ENCODE data around the gene STK38. TPM values are rescaled to one million over a fixed set of nuclear protein-coding genes. Genes with fewer than 3 reads are reported as not detected.

The STK38 gene
- total RNA-seq, 3 donors from 2014 or later: 14.2 to 16.6 (median 16.1) TPM

DNA sequence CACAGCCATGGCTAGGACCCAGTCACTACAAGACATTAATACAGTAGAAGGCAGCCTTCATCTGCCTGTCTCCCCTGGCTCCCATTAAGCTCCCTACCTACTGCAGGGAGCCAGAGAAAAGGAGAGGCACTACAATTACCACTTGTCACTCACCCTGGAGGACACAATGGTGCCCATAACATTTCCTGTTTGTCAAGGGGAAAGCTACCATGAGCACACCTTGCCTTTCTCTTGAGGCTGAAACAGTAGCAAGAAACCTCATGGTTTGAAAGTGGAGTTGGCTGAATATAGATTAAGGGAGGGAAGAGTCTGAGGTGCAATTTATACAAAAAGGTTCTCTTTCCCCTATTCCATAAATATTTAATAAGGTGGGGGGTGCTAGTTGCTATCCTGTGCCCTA is 27.9 kb downstream of the STK38 start:
- ATAC-seq (no peak), DNase-seq (no peak)
- Mint-ChIP-seq H3K4me1 (ENCODE audit: low read depth) (peaks cover 46% of the 10 kb centered on the region), H3K9me3 (no peaks in the 10 kb centered on the region), H3K36me3 (ENCODE audit: insufficient read depth) (peaks cover 39% of the 10 kb centered on the region), H3K4me3 (no peak overlapping the region), H3K27me3 (ENCODE audit: low read depth) (no peaks in the 10 kb centered on the region)

DNA sequence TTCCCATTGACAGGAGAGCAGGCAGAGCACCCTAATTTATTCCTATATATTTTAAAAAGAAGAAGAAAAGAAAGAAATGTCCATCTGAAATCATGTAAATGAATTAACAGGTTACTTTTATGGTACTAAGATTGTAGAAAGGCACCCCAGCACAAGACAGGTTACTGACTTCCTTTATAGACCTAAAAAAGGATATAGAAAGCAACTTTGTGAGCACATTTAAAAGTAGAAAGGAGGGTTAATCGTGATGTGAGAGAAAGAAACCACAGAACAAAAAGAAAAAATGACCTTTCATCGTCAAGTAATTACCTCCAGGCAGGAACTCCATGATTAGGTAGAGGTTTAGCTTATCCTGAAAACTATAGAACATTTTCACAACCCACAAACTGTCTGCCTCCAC is 29.9 kb downstream of the STK38 start:
- no peak for ATAC-seq
- peaks cover 28% of the 10 kb centered on the region for H3K36me3 Mint-ChIP-seq (ENCODE audit: insufficient read depth)
- no peaks in the 10 kb centered on the region for H3K27me3 Mint-ChIP-seq (ENCODE audit: low read depth)
- DNase-seq: no peak
- peaks cover 46% of the 10 kb centered on the region for H3K4me1 Mint-ChIP-seq (ENCODE audit: low read depth)
- H3K4me3 Mint-ChIP-seq: no peak overlapping the region
- H3K9me3 Mint-ChIP-seq: no peaks in the 10 kb centered on the region

DNA sequence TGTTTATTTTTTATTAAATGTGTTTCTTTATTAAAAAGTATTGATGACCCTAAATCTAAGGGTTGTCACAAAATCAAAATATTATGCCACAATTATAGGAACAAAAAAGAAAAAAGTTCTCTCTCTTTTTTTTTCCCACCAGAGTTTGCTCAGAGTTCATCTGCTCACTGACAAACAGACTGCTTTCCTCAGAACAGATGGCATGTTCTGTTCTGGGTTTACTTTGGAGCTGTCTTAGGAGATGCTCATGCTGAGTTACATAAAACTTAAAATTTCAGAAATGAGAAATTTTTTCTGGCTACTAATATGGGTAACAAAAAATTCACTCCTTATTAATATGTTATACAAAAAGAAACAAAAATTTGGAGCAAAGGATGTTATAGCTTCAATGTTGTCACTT is 30.3 kb downstream of the STK38 start:
- H3K27me3 Mint-ChIP-seq (ENCODE audit: low read depth): no peaks in the 10 kb centered on the region
- DNase-seq (no peak), ATAC-seq (no peak)
- no peaks in the 10 kb centered on the region for H3K9me3 Mint-ChIP-seq
- no peak overlapping the region for H3K4me3 Mint-ChIP-seq
- H3K4me1 Mint-ChIP-seq (ENCODE audit: low read depth): peaks cover 46% of the 10 kb centered on the region
- peaks cover 28% of the 10 kb centered on the region for H3K36me3 Mint-ChIP-seq (ENCODE audit: insufficient read depth)

DNA sequence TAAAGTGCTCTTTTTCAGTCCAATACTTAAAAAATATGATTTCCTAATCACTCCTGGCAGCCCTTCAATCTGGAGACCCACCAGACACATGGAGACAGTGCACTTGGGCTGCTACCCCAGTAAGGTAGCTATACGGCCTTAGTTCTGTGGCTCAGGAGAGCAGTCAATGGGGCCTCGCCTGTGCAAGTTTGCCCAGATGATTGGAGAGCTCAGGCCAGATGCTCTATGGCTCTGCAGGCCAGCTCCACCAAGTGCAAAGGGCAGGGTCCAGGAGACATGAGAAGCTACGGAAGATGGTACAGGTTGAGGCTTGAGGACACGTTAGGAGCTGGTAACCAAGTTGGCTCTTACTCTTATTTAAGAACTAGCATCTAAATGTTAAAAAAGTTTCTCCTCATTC is 30.7 kb downstream of the STK38 start:
- no peaks in the 10 kb centered on the region for H3K9me3 Mint-ChIP-seq
- H3K36me3 Mint-ChIP-seq (ENCODE audit: insufficient read depth): peaks cover 25% of the 10 kb centered on the region
- no peaks in the 10 kb centered on the region for H3K27me3 Mint-ChIP-seq (ENCODE audit: low read depth)
- peaks cover 44% of the 10 kb centered on the region for H3K4me1 Mint-ChIP-seq (ENCODE audit: low read depth)
- no peak for DNase-seq
- H3K4me3 Mint-ChIP-seq: no peak overlapping the region
- no peak for ATAC-seq

DNA sequence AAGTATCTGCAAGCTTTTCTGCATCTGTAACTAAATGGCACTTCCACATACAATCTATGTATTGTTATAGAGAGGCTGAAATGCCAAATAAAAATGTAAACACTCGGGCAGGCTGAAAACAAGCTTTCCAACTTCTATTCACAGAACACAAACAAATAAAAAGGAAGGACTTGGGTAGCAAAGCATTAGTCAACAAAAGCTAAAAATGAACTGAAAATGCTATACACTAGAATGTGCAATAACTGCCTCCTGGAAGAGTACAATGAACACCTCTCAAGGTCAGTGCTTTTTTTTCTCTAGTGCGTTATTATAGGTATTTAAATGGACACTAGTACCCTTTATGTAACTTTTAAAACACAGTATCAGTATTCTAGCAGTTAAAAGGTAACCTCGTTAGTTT is 31.4 kb downstream of the STK38 start:
- ATAC-seq (no peak), DNase-seq (no peak)
- H3K4me1 Mint-ChIP-seq (ENCODE audit: low read depth): peaks cover 44% of the 10 kb centered on the region
- H3K4me3 Mint-ChIP-seq: no peak overlapping the region
- H3K9me3 Mint-ChIP-seq: no peaks in the 10 kb centered on the region
- no peaks in the 10 kb centered on the region for H3K27me3 Mint-ChIP-seq (ENCODE audit: low read depth)
- H3K36me3 Mint-ChIP-seq (ENCODE audit: insufficient read depth): peaks cover 25% of the 10 kb centered on the region

DNA sequence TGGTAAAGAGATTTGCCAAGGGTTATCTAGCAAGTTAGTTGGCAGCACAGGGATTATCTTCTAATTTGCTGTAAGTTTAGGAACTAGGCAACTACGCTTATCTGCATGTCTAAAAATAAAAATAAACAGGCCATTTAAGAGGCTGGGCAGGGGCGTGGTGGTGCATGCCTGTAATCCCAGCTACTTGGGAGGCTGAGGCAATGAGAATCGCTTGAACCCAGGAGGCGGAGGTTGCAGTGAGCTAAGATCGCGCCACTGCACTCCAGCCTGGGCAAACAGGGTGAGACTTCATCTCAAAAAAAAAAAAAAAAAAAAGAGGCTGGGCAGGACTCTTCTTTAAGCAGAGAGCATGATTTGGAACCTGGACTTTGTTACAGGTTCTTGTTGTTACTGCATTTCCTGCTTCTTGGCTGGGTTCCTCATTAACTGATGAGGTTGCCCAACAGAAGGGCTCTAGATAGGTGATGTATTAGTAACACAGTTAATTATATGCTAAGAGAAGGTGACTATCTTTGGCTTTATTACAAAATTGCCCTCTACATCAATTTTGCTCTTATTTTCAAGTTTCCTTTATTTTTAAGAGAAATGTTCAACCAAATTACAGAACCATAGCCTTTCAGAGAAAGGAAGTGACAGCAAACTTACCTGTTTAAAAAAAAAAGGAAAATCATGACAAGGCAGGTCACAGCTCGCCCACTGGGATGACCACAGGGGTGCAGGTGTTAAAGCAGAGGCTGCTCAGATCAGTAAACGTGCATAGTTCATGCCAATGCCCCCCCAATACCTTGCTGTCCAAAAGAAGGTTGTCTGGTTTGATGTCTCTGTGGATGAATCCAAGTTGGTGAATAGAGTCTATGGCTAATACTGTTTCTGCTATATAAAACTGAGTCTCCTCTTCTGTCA is 32.5 kb downstream of the STK38 start:
- no peaks in the 10 kb centered on the region for H3K9me3 Mint-ChIP-seq
- H3K27me3 Mint-ChIP-seq (ENCODE audit: low read depth): no peaks in the 10 kb centered on the region
- H3K4me3 Mint-ChIP-seq: no peak overlapping the region
- peaks cover 18% of the 10 kb centered on the region for H3K36me3 Mint-ChIP-seq (ENCODE audit: insufficient read depth)
- H3K4me1 Mint-ChIP-seq (ENCODE audit: low read depth): peaks cover 36% of the 10 kb centered on the region
- ATAC-seq: no peak
- DNase-seq: no peak

DNA sequence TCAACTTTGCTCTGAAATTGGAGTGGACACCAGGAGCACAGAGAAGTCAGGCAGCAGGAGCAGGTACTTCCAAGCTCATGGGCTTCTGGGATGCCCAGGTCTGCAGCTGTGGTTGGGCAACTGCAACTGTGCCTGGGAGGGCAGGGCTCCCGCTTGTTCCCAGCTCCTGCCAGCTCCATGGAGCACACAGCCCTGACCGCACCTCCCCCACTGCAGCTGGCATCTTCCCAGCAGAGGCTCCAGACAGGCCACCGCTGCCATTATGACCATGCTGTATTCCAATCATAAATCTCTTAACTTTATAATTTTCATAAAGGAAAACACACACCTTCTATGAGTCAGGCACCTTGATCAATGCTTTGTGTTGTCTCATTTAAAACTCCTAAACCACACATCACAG is 36.9 kb downstream of the STK38 start:
- DNase-seq: no peak
- H3K9me3 Mint-ChIP-seq: no peaks in the 10 kb centered on the region
- no peak for ATAC-seq
- no peak overlapping the region for H3K4me3 Mint-ChIP-seq
- no peaks in the 10 kb centered on the region for H3K27me3 Mint-ChIP-seq (ENCODE audit: low read depth)
- H3K4me1 Mint-ChIP-seq (ENCODE audit: low read depth): peaks cover 38% of the 10 kb centered on the region
- H3K36me3 Mint-ChIP-seq (ENCODE audit: insufficient read depth): peaks cover 29% of the 10 kb centered on the region

DNA sequence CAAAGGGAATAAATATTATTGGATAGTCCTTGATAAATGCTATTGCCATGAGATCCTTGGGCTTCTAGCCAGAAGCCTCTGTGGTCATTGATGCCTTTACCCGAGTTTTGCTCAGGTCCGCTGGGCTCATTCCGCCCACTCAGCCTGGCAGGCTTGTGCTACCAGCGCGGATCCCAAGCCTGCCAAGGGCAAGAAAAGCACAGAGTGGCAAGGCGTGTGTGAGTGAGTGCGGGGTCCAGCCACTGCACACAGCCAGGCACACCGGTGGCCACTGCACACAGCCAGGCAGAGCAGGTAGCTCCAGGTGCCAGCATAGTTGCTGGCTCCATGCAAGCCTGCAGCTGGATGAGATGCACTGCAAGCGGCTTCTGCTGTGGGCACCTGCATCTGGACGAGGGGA is 38.7 kb downstream of the STK38 start:
- Mint-ChIP-seq H3K9me3 (no peaks in the 10 kb centered on the region), H3K27me3 (ENCODE audit: low read depth) (no peaks in the 10 kb centered on the region), H3K36me3 (ENCODE audit: insufficient read depth) (peaks cover 35% of the 10 kb centered on the region), H3K4me1 (ENCODE audit: low read depth) (peaks cover 37% of the 10 kb centered on the region), H3K4me3 (no peak overlapping the region)
- ATAC-seq (no peak), DNase-seq (no peak)

DNA sequence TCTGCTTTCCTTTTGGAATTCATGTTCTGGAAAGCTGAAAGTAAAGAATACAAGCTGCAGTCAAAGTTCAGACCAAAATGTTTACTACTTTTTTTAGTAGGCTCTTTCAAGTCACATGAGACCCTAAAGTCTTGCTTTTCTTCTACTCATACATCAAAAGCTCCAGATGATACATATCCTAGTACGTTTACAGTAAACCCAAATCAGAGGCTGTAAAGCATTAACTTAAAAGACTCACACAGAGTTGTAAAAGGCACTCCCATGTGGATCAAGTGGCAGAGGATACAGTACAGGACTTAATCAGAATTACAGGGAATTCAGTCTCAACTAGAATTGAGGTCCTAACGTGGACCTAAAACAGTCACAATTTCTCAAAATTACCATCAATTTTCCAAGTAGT is 40.7 kb downstream of the STK38 start:
- Mint-ChIP-seq H3K27me3 (ENCODE audit: low read depth) (no peaks in the 10 kb centered on the region), H3K9me3 (no peaks in the 10 kb centered on the region), H3K36me3 (ENCODE audit: insufficient read depth) (peaks cover 39% of the 10 kb centered on the region), H3K4me3 (peak overlapping the region; percentile 10), H3K4me1 (ENCODE audit: low read depth) (peaks cover 39% of the 10 kb centered on the region)
- DNase-seq (no peak), ATAC-seq (peak; percentile 23 to 25)

DNA sequence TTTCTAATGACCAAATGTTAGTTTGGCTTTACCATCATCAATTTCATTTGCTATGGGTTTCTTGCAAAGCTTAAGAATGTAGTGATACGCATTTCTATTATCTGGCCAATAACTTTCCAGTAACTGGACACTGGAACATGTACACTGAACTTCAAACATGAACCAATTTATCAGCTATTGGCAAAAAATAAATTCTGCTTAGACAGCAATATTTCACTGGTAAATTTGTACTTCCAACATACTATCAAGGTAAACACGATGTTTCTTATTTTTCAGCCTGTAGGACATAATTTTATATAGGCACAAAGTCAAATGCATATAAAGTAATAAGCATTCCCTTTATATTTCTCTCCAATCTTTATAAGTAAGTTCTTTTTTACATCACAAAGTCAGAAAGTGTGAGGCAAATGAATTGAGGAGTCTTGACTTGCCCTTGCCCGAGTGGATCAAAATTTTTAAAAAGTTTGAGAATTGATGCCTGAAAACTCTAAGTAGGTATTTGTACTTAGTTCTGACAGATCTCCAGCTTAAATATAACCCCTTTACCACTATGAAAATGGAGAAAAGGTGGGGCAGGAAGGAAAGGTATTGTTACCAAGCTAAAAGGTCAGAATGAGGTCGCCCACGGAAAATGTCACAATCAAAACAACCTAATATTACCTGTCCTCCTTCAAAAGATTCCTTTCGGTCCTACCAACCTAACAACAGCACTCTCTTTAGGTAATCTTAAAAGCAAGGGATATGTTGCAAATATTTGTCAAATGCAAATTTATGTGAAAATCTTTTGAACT is 41.3 kb downstream of the STK38 start:
- DNase-seq (no peak), ATAC-seq (no peak)
- Mint-ChIP-seq H3K36me3 (ENCODE audit: insufficient read depth) (peaks cover 42% of the 10 kb centered on the region), H3K9me3 (no peaks in the 10 kb centered on the region), H3K4me1 (ENCODE audit: low read depth) (peaks cover 39% of the 10 kb centered on the region), H3K27me3 (ENCODE audit: low read depth) (no peaks in the 10 kb centered on the region), H3K4me3 (no peak overlapping the region)

DNA sequence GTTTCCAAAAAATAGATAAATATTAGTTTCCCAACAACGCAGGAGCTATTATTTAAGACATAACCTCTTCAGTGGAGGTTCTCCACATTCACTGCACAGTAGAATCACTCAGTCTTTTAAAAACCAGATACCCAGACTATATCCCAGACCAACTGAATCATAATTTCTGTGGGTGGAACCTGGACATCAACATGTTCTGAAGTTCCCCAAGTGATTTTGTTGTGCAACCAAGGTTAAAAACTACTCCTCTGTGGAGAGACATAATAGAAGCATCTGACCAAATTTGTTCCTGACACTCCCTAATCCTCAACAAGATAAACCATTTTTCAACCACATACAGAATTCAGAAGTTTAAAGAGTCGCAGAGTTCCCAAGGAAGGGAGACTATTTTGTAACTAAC is 42.3 kb downstream of the STK38 start:
- ATAC-seq (no peak), DNase-seq (no peak)
- Mint-ChIP-seq H3K27me3 (ENCODE audit: low read depth) (no peaks in the 10 kb centered on the region), H3K9me3 (no peaks in the 10 kb centered on the region), H3K4me1 (ENCODE audit: low read depth) (peaks cover 39% of the 10 kb centered on the region), H3K36me3 (ENCODE audit: insufficient read depth) (peaks cover 41% of the 10 kb centered on the region), H3K4me3 (no peak overlapping the region)

DNA sequence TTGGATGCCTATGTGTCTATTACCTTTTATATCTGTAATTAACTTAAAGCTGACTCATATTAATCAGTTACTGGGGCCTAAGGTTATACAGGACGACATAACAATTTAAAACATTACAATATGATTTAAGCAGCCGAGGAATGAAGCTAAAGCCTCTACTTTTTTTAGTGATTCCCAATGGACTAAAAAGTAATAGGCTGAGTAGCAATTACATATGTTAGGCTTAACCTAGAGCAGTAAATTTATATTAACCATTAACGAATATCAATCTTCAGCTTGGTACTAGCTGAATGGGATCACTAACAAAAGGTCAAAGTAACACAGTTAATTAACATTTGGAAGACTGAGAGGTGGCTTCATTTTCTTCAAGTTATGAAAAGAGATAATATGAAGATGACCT is 43.1 kb downstream of the STK38 start:
- no peak for ATAC-seq
- no peak for DNase-seq
- H3K4me1 Mint-ChIP-seq (ENCODE audit: low read depth): peaks cover 41% of the 10 kb centered on the region
- no peaks in the 10 kb centered on the region for H3K9me3 Mint-ChIP-seq
- no peak overlapping the region for H3K4me3 Mint-ChIP-seq
- H3K27me3 Mint-ChIP-seq (ENCODE audit: low read depth): no peaks in the 10 kb centered on the region
- peaks cover 40% of the 10 kb centered on the region for H3K36me3 Mint-ChIP-seq (ENCODE audit: insufficient read depth)

DNA sequence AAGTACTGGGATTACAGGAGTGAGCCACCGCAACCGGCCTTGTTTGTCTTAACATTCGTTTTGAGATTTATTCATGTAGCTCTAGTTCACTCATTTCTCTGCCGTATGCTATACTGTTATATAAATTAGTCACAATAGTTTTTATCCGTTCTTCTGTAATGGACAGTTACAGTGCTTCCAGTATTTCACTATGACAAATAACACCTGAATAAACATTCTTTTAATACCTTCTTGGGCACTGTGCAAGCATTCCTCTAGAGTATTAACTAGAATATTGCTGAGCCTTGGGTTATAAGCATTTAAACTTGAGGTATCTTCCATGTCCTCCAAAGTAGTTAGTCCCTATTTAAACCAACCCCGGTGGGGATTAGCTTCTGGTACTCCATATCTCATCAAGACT is 45.6 kb downstream of the STK38 start:
- no peak overlapping the region for H3K4me3 Mint-ChIP-seq
- ATAC-seq (no peak), DNase-seq (no peak)
- H3K27me3 Mint-ChIP-seq (ENCODE audit: low read depth): no peaks in the 10 kb centered on the region
- H3K36me3 Mint-ChIP-seq (ENCODE audit: insufficient read depth): peaks cover 52% of the 10 kb centered on the region
- peaks cover 22% of the 10 kb centered on the region for H3K4me1 Mint-ChIP-seq (ENCODE audit: low read depth)
- H3K9me3 Mint-ChIP-seq: no peaks in the 10 kb centered on the region

DNA sequence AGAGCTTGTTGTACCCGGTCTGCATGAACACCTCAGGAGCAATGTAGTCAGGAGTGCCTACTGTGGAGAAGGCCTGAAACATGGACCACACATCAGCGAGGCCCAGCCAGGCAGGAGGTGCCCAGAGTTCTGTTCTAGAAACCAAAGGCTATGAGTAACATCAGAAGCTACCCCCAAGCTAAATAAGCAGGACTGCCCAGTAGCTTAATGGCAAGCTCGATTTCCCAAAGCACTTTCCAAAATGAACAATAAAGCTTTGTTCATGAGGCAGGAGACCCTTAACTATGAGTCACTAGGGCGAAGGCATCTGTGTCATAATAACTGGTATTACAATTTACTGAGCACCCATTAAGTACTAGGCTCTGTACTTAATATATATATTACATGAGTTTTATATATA is 47.4 kb downstream of the STK38 start:
- no peak overlapping the region for H3K4me3 Mint-ChIP-seq
- DNase-seq: no peak
- no peaks in the 10 kb centered on the region for H3K9me3 Mint-ChIP-seq
- H3K4me1 Mint-ChIP-seq (ENCODE audit: low read depth): peaks cover 14% of the 10 kb centered on the region
- H3K27me3 Mint-ChIP-seq (ENCODE audit: low read depth): no peaks in the 10 kb centered on the region
- H3K36me3 Mint-ChIP-seq (ENCODE audit: insufficient read depth): peaks cover 49% of the 10 kb centered on the region
- ATAC-seq: no peak

DNA sequence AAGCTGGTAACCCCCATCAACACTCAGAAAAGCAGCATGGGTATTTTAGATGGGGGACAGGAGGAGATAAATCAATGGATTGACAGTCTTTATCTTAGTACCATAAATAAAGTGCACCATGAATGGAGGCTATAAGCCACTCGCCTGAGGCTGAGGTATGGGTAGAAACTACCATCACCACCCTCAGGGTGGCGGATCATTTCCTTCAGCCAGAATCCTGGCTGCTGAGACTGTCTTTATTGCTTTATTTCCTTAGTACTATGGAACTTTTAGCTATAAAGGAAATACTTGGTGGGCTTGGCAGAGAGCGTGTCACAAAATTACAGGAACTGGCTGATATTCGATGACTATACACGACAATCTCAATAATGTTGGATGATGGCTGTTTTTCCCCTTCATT is 52.2 kb downstream of the STK38 start:
- Mint-ChIP-seq H3K9me3 (no peaks in the 10 kb centered on the region), H3K4me1 (ENCODE audit: low read depth) (peaks cover 32% of the 10 kb centered on the region), H3K36me3 (ENCODE audit: insufficient read depth) (peaks cover 51% of the 10 kb centered on the region)

More for the DNA sequence above, 52.2 kb downstream of the STK38 start:
- no peak for DNase-seq
- no peak for ATAC-seq
- Mint-ChIP-seq H3K4me3 (no peak overlapping the region), H3K27me3 (ENCODE audit: low read depth) (no peaks in the 10 kb centered on the region)

All from activated T-cell treated with anti-CD3 and anti-CD28 coated beads, Interleukin-2, amount 50 U/mL, for 4 hours (primary cell).